Large intestine (tissue), 3 donors: Measurements from ENCODE around the gene BOLA3. TPM values are rescaled to one million over a fixed set of nuclear protein-coding genes. Genes with fewer than 3 reads are reported as not detected.
A peak's percentile ranks its signal among the peaks of the same experiment; 100 is the strongest.

ENCODE experiments used
- DNase-seq, 2 donors: peaks; one replicate each; pipeline versions ENCODE4 v3.0.0 to v3.0.0-alpha.2; 2013
- H3K27ac ChIP-seq: one replicate; pipeline ENCODE4 v1.5.1; 2013; ENCODE audit warnings: low read length
- H3K27me3 ChIP-seq: 2 replicates; pipeline ENCODE4 v1.6.1; 2013; ENCODE audit warnings: low read length; ENCODE audit not compliant: control insufficient read depth, insufficient read depth
- H3K36me3 ChIP-seq: 2 replicates; pipeline ENCODE4 v1.6.1; 2013; ENCODE audit warnings: low read length; ENCODE audit not compliant: control insufficient read depth, insufficient read depth
- H3K4me1 ChIP-seq: one replicate; pipeline ENCODE4 v1.6.1; 2013; ENCODE audit warnings: low read length; ENCODE audit not compliant: control insufficient read depth, insufficient read depth
- H3K4me3 ChIP-seq: one replicate; pipeline ENCODE4 v1.5.1; 2013; ENCODE audit warnings: low read length
- H3K9me3 ChIP-seq: one replicate; pipeline ENCODE4 v1.6.1; 2013; ENCODE audit warnings: mild to moderate bottlenecking, low read depth, low read length, moderate library complexity; ENCODE audit not compliant: control insufficient read depth
- WGBS: methylation state at CpG from one replicate; pipeline ENCODE4 v1.1.5; 2013; ENCODE audit warnings: low lambda C conversion rate; ENCODE audit not compliant: insufficient coverage; 5-methylcytosine and 5-hydroxymethylcytosine counted together
- polyA plus RNA-seq: library from polyadenylated mRNA; unstranded; fragments of 120-200 nt; gene quantifications from one replicate; pipeline ENCODE4 v1.2.1, GENCODE V29; 2013

Gene BOLA3
- polyA plus RNA-seq, 1 donor = 32.4 TPM

GRCh38 chr2:74183878-74184277 lies 36.2 kb upstream of the BOLA3 start:
- Histone ChIP-seq H3K36me3 (no peaks in the 10 kb centered on the region), H3K27ac (no peak overlapping the region), H3K4me1 (no peaks in the 10 kb centered on the region), H3K27me3 (peaks cover 2% of the 10 kb centered on the region), H3K9me3 (no peaks in the 10 kb centered on the region), H3K4me3 (no peak overlapping the region)
- no peak for DNase-seq
- WGBS = 71% methylated on average over 1 of the region's 2 CpGs

DNA sequence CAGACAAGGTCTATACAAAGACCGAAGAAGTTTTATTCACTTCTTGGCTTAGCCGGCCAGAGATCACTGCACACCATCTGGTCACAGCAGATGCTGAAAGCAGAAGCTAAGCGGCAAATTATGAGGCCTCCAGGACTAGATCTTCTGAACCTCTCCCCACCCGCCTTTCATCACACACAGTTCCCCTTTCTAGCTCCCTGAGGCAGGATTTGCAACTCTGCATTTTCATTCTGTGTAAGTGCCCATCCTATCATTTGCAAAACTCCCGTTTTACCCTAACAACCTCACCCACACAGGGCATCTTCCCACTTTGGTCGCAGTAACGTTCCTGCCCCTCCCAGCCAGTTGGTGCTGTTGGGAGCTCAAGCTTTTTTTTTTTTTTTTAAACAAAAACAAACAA lies 34.0 kb upstream of the BOLA3 start:
- Histone ChIP-seq H3K4me1 (peaks cover 5% of the 10 kb centered on the region), H3K27me3 (peaks cover 2% of the 10 kb centered on the region), H3K27ac (no peak overlapping the region), H3K36me3 (peaks cover 3% of the 10 kb centered on the region), H3K4me3 (no peak overlapping the region), H3K9me3 (no peaks in the 10 kb centered on the region)
- 20% methylated on average over 1 of the region's 7 CpGs for WGBS
- peak in 1 of 2 donors; percentile 15 for DNase-seq

DNA sequence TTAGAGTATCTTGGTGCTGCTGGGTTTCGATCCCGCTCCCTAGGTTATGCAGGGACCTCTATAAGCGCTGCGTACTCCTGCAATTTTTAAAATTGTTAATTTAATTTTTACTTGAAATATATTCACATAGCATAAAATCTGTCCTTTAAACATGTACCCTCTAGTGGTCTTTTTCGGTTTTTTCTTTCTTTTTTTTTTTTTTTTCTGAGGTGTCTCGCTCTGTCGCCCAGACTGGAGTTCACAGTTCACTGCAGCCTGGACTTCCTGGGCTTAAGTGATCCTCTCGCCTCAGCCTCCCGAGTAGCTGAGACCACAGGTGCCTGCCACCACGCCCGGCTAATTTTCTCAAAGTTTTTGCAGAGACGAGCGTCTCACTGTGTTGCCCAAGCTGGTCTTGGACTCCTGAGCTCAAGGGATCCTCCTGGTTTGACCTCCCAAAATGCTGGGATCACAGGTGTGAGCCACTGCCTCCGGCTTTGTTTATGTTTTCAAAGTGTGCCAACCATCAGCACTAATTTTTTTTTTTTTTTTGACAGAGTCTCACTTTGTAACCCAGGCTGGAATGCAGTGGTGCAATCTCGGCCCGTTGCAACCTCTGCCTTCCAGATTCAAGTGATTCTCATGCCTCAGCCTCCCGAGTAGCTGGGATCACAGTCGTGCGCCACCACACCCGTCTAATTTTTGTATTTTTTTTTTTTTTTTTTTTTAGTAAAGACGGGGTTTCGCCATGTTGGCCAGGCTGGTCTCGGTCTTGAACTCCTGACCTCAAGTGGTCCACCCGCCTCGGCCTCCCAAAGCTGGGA lies 31.6 kb upstream of the BOLA3 start:
- Histone ChIP-seq H3K27me3 (peaks cover 2% of the 10 kb centered on the region), H3K9me3 (no peaks in the 10 kb centered on the region), H3K4me3 (peak overlapping the region; percentile 79), H3K36me3 (peaks cover 4% of the 10 kb centered on the region), H3K27ac (peak overlapping the region; percentile 95), H3K4me1 (peaks cover 5% of the 10 kb centered on the region)
- WGBS = 30% methylated on average over 4 of the region's 25 CpGs
- no peak for DNase-seq

- no peaks in the 10 kb centered on the region for H3K9me3 ChIP-seq
- WGBS = no CpG with 5 or more reads among the region's 84 CpGs
- no peaks in the 10 kb centered on the region for H3K27me3 ChIP-seq
- H3K4me1 ChIP-seq = peaks cover 5% of the 10 kb centered on the region
- DNase-seq = peak; percentile 98 to 99
- H3K27ac ChIP-seq = peak within 1 kb of the TSS; percentile 95
- H3K4me3 ChIP-seq = peak within 1 kb of the TSS; percentile 79
- peaks cover 4% of the 10 kb centered on the region for H3K36me3 ChIP-seq
These were observed 30.7 kb upstream of the BOLA3 start, which contains the start of gene MOB1A for GRCh38 chr2:74178211-74179062. Gene MOB1A, minus strand, starts transcription at chr2:74178879. Its CDS starts 205 bp downstream, at chr2:74178674.

GRCh38 chr2:74177696-74178095 lies 30.0 kb upstream of the BOLA3 start:
- peak overlapping the region; percentile 95 for H3K27ac ChIP-seq
- no peak for DNase-seq
- H3K36me3 ChIP-seq = peaks cover 4% of the 10 kb centered on the region
- H3K4me3 ChIP-seq = peak overlapping the region; percentile 79
- no peaks in the 10 kb centered on the region for H3K27me3 ChIP-seq
- H3K4me1 ChIP-seq = peaks cover 5% of the 10 kb centered on the region
- no peaks in the 10 kb centered on the region for H3K9me3 ChIP-seq

DNA sequence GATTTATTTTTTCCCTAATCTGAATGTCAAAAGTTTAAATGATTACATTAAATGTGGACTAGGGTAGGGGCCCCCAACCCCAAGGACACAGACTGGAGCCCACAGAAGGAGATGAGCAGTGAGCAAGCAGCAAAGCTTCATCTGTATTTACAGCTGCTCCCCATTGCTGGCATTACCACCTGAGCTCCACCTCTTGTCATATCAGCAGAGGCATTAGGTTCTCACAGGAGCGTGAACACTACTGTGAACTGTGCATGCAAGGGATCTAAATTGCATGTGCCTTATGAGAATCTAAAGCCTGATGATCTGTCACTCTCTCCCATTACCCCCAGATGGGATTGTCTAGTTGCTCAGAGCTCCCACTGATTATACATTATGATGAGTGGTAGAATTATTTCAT lies 27.2 kb upstream of the BOLA3 start:
- H3K27me3 ChIP-seq = no peaks in the 10 kb centered on the region
- WGBS = no CpG with 5 or more reads among the region's 1 CpG
- H3K4me3 ChIP-seq = no peak overlapping the region
- H3K4me1 ChIP-seq = peaks cover 5% of the 10 kb centered on the region
- no peak overlapping the region for H3K27ac ChIP-seq
- DNase-seq = no peak
- peaks cover 16% of the 10 kb centered on the region for H3K36me3 ChIP-seq
- no peaks in the 10 kb centered on the region for H3K9me3 ChIP-seq

GRCh38 chr2:74168739-74169138 lies 21.0 kb upstream of the BOLA3 start:
- H3K9me3 ChIP-seq = peaks cover 4% of the 10 kb centered on the region
- no peaks in the 10 kb centered on the region for H3K27me3 ChIP-seq
- no peaks in the 10 kb centered on the region for H3K4me1 ChIP-seq
- DNase-seq = no peak
- peaks cover 56% of the 10 kb centered on the region for H3K36me3 ChIP-seq
- H3K27ac ChIP-seq = no peak overlapping the region
- WGBS = 90% methylated on average over 1 of the region's 2 CpGs
- no peak overlapping the region for H3K4me3 ChIP-seq

DNA sequence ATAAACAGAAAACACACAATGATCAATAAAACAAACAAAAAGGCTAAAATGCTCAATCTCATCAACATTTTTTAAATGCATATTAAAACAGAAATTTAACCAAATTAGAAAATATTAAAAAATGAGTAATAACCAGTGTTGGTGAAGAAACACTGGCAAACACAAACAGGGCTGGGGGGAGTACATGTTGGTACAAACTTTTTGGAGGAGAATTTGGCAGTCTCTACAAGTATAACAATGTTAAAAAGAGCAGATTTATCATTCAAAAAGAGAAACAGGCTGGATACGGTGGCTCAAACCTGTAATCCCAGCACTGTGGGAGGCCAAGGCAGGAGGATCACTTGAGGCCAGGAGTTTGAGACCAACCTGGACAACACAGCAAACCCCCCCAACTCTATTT lies 17.0 kb upstream of the BOLA3 start:
- no CpG with 5 or more reads among the region's 1 CpG for WGBS
- H3K4me3 ChIP-seq = no peak overlapping the region
- DNase-seq = no peak
- no peaks in the 10 kb centered on the region for H3K27me3 ChIP-seq
- H3K36me3 ChIP-seq = peaks cover 64% of the 10 kb centered on the region
- peaks cover 4% of the 10 kb centered on the region for H3K9me3 ChIP-seq
- no peak overlapping the region for H3K27ac ChIP-seq
- H3K4me1 ChIP-seq = no peaks in the 10 kb centered on the region

DNA sequence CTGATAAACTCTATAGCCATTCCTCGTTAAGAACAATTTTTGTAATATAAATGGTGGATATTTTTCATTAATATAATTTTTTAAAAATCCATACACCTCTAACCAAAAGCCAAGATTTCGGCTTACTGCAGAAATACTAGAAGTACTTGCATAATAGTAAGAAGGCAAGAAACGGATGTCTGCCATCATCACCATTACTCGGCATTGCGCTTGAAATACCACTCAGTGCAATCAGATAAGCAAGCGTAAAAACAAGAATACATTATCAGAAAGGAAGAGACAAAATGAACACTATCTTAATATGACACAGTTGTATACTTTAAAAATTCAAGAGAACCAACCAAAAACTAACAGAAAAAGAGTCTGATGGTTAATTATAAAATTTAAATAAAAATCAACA lies 15.2 kb upstream of the BOLA3 start:
- no peaks in the 10 kb centered on the region for H3K4me1 ChIP-seq
- H3K27ac ChIP-seq = no peak overlapping the region
- peaks cover 63% of the 10 kb centered on the region for H3K36me3 ChIP-seq
- peaks cover 4% of the 10 kb centered on the region for H3K9me3 ChIP-seq
- no peak for DNase-seq
- no peaks in the 10 kb centered on the region for H3K27me3 ChIP-seq
- no peak overlapping the region for H3K4me3 ChIP-seq
- 88% methylated on average over 1 of the region's 6 CpGs for WGBS

DNA sequence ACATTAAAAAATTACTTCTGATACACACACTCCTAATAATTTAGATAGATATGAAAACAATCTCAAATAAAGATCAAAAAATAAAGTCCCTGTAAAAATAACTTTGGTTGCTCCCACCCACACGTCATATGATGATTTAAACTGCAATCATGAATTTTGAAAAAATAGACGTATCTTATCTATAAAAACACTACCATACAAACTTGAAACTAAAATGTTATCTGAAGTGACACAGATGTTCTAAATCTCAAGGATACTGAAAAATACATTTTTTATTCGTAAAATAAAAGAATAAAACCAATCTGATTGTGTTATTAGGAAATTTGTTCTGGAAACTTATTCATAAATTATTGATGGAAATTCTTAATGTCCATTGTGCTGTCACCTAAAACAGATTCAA lies 8.1 kb upstream of the BOLA3 start:
- WGBS = 95% methylated on average over 3 of the region's 3 CpGs
- Histone ChIP-seq H3K9me3 (no peaks in the 10 kb centered on the region), H3K27me3 (no peaks in the 10 kb centered on the region), H3K36me3 (peaks cover 46% of the 10 kb centered on the region), H3K4me1 (no peaks in the 10 kb centered on the region), H3K27ac (no peak overlapping the region), H3K4me3 (no peak overlapping the region)
- DNase-seq = no peak
